ENCODE results near the gene CORO2B. TPM values are rescaled to one million over a fixed set of nuclear protein-coding genes. Genes with fewer than 3 reads are reported as not detected.

CORO2B gene
- total RNA-seq, 1 experiment from 2014 or later = 3.8 TPM

DNA sequence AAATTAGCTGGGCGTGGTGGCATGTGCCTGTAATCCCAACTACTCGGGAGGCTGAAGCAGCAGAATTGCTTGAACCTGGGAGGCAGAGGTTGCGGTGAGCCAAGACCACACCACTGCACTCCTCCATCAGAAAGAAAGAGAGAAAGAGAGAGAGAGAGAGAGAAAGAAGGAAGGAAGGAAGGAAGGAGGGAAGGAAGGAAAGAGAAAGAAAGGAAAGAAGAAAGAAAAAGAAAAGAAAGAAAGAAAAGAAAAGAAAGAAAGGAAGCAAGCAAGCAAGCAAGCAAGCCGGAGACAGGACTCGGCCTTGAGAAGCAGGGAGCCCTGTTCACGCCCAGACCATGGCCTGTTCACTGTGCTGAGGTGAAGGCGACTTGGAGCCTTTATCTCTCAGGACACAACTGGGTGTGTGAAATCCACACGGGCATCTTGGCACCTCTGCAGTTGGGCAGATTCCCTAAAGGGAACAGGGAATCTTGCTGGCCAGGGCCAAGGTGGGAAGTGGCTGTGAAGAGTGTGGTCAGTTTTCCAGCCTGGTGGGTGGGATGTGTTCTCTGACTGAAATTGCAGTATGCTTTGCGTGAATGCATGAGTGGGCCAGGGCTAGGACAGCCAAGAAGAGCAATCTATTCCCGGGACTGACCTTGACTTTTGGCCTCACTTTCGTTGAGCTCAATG, 90.3 kb downstream of the CORO2B start:
- no peaks in the 10 kb centered on the region for H3K27me3 ChIP-seq (replicated peaks; ENCODE audit: insufficient read depth, low read depth, low read length, poor library complexity)
- CTCF ChIA-PET = no interaction called here
- peaks cover 3% of the 10 kb centered on the region for H3K4me1 ChIP-seq (ENCODE audit: insufficient read depth, low read length, poor library complexity, severe bottlenecking)
- no TSS peak for BruUV-seq (replicated peaks)
- POLR2A ChIA-PET (ENCODE audit: low non-redundant PET) = no interaction called here
- no peaks in the 10 kb centered on the region for H3K9me3 ChIP-seq (ENCODE audit: low read depth, low read length, poor library complexity, severe bottlenecking)
- no peak overlapping the region for H3K27ac ChIP-seq (ENCODE audit: low read depth, low read length, poor library complexity, severe bottlenecking)
- no peak overlapping the region for H3K4me3 ChIP-seq (ENCODE audit: low read depth, low read length, poor library complexity, severe bottlenecking)
- no peaks in the 10 kb centered on the region for H3K36me3 ChIP-seq (ENCODE audit: insufficient read depth, low read length, poor library complexity, severe bottlenecking)
- DNase-seq (ENCODE audit: low spot score) = no peak
- no peak for TF ChIP-seq EZH2 (IDR thresholded peaks at IDR 0.05; ENCODE audit: borderline replicate concordance, low read depth, low read length, poor library complexity, severe bottlenecking)
- TF ChIP-seq, protein P1, sequence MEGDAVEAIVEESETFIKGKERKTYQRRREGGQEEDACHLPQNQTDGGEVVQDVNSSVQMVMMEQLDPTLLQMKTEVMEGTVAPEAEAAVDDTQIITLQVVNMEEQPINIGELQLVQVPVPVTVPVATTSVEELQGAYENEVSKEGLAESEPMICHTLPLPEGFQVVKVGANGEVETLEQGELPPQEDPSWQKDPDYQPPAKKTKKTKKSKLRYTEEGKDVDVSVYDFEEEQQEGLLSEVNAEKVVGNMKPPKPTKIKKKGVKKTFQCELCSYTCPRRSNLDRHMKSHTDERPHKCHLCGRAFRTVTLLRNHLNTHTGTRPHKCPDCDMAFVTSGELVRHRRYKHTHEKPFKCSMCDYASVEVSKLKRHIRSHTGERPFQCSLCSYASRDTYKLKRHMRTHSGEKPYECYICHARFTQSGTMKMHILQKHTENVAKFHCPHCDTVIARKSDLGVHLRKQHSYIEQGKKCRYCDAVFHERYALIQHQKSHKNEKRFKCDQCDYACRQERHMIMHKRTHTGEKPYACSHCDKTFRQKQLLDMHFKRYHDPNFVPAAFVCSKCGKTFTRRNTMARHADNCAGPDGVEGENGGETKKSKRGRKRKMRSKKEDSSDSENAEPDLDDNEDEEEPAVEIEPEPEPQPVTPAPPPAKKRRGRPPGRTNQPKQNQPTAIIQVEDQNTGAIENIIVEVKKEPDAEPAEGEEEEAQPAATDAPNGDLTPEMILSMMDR (conservative IDR thresholded peaks at IDR 0.05; ENCODE audit: low read depth, low read length) = no peak
- intact Hi-C loops (cut with micrococcal nuclease; ENCODE audit: unreplicated experiment) = no loop called here

DNA sequence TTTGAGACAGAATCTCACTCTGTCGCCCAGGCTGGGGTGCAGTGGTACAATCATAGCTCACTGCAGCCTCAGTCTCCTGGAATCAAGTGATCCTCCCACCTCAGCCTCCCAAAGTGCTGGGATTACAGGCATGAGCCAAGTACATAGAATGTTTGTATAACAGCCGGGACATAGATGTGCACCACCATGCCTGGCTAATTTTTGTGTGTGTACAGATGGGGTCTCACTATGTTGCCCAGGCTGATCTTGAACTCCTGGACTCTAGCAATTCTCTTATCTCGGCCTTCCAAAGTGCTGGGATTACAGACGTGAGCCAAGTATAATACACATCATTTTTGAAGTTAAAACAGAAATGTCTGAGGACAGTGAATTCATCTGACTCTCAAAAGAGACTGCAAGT, 93.5 kb downstream of the CORO2B start:
- intact Hi-C loops (cut with micrococcal nuclease; ENCODE audit: unreplicated experiment) = loop anchor here (5.0 kb wide), 2 partner anchors 95 to 365 kb away; partner anchors contain the start of gene CORO2B
- no peak for DNase-seq (ENCODE audit: low spot score)
- no peak overlapping the region for H3K4me3 ChIP-seq (ENCODE audit: low read depth, low read length, poor library complexity, severe bottlenecking)
- H3K9me3 ChIP-seq (ENCODE audit: low read depth, low read length, poor library complexity, severe bottlenecking) = no peaks in the 10 kb centered on the region
- TF ChIP-seq, protein P1 (conservative IDR thresholded peaks at IDR 0.05; ENCODE audit: low read depth, low read length) = no peak
- TF ChIP-seq EZH2 (IDR thresholded peaks at IDR 0.05; ENCODE audit: borderline replicate concordance, low read depth, low read length, poor library complexity, severe bottlenecking) = no peak
- H3K4me1 ChIP-seq (ENCODE audit: insufficient read depth, low read length, poor library complexity, severe bottlenecking) = peaks cover 3% of the 10 kb centered on the region
- BruUV-seq (replicated peaks) = no TSS peak
- ChIA-PET POLR2A (ENCODE audit: low non-redundant PET) (no interaction called here), CTCF (interaction anchor here (0.5 to 3.6 kb wide), 3 partner anchors 112 to 125 kb away, joined by 3 to 66 read pairs (median 50); no protein-coding TSS in a partner anchor)
- no peak overlapping the region for H3K27ac ChIP-seq (ENCODE audit: low read depth, low read length, poor library complexity, severe bottlenecking)
- H3K36me3 ChIP-seq (ENCODE audit: insufficient read depth, low read length, poor library complexity, severe bottlenecking) = no peaks in the 10 kb centered on the region
- no peaks in the 10 kb centered on the region for H3K27me3 ChIP-seq (replicated peaks; ENCODE audit: insufficient read depth, low read depth, low read length, poor library complexity)

DNA sequence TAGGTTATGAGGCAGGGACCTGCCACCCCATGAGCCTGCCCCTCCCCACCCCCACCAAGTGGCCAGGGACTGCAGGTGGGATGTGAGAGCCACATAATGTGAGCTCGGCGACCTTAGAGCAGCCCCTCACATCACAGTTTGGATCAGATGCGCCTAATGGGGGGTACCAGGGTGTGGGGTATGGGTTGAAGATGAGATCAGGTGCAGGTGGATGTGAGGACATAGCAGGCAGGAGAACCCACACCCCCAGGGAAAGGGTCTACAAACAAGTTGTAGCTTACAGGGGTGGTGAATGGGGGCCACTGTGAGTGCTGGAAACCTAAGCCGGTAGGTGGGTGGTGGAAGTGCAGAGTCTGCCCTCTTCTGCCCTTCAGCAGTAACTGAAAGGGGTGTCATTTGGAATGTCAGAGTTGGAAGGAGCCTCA, 94.0 kb downstream of the CORO2B start:
- intact Hi-C loops (cut with micrococcal nuclease; ENCODE audit: unreplicated experiment) = loop anchor here (5.0 kb wide), 2 partner anchors 95 to 365 kb away; partner anchors contain the start of gene CORO2B
- Histone ChIP-seq H3K4me3 (ENCODE audit: low read depth, low read length, poor library complexity, severe bottlenecking) (no peak overlapping the region), H3K27ac (ENCODE audit: low read depth, low read length, poor library complexity, severe bottlenecking) (no peak overlapping the region), H3K36me3 (ENCODE audit: insufficient read depth, low read length, poor library complexity, severe bottlenecking) (no peaks in the 10 kb centered on the region), H3K27me3 (replicated peaks; ENCODE audit: insufficient read depth, low read depth, low read length, poor library complexity) (no peaks in the 10 kb centered on the region), H3K4me1 (ENCODE audit: insufficient read depth, low read length, poor library complexity, severe bottlenecking) (peaks cover 3% of the 10 kb centered on the region), H3K9me3 (ENCODE audit: low read depth, low read length, poor library complexity, severe bottlenecking) (no peaks in the 10 kb centered on the region)
- POLR2A ChIA-PET (ENCODE audit: low non-redundant PET) = no interaction called here
- no TSS peak for BruUV-seq (replicated peaks)
- TF ChIP-seq EZH2 (IDR thresholded peaks at IDR 0.05; ENCODE audit: borderline replicate concordance, low read depth, low read length, poor library complexity, severe bottlenecking) = no peak
- TF ChIP-seq, protein P1 (conservative IDR thresholded peaks at IDR 0.05; ENCODE audit: low read depth, low read length) = peak; percentile 51
- CTCF ChIA-PET = interaction anchor here (0.5 to 3.6 kb wide), 6 partner anchors 25 to 252 kb away, joined by 3 to 66 read pairs (median 14); no protein-coding TSS in a partner anchor
- DNase-seq (ENCODE audit: low spot score) = peak; percentile 46

Data from A673 (cell line).